Stimulated activated CD4-positive, alpha-beta T cell treated with anti-CD3 and anti-CD28 coated beads, Interleukin-4, amount 100 ng/mL, for 4 hours (primary cell): Measurements from ENCODE around the gene MAP3K5.

ENCODE experiments used
- DNase-seq, 2 experiments: peaks; one replicate each; pipeline ENCODE4 v3.0.0-alpha.2; 2020

MAP3K5 gene

GRCh38 chr6:136749359-136749997, 42.8 kb downstream of the MAP3K5 start:
- DNase-seq = no peak

GRCh38 chr6:136747507-136747906, 44.8 kb downstream of the MAP3K5 start:
- no peak for DNase-seq

GRCh38 chr6:136745300-136745699, 47.0 kb downstream of the MAP3K5 start:
- no peak for DNase-seq

DNA sequence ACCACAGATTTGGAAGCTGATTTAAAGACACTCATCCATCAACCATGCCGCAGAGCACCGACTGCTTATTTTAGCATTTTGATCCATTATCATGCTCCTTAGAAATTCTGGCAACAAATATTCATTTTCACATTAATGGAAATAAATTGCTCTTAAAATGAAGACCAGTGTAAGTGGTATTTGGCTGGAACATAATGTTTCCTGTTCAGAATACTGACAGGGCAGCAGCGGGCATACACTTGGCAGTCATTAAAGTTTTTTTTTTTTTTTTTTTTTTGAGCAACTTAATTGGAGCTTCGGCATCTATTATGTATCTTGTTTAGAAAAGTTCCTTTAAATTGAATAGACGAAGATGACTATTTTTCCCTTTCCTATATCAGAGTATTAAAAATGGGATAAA, 47.4 kb downstream of the MAP3K5 start:
- no peak for DNase-seq

DNA sequence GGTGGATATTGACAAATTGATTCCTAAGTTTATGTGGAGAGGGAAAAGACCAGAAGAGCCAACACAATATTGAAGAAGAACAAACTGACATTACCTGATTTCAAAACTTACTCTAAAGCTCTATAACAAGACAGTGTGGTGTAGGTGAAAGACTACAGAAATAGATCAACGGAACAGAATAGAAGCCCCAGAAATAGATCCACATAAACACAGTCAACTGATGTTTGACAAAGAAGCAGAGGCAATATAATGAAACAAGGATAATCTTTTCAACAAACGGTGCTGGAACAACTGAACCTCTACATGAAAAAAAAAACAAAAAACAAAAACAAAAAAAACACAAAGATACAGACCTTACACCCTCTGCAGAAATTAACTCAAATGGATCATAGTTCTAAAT, 50.2 kb downstream of the MAP3K5 start:
- DNase-seq = no peak

DNA sequence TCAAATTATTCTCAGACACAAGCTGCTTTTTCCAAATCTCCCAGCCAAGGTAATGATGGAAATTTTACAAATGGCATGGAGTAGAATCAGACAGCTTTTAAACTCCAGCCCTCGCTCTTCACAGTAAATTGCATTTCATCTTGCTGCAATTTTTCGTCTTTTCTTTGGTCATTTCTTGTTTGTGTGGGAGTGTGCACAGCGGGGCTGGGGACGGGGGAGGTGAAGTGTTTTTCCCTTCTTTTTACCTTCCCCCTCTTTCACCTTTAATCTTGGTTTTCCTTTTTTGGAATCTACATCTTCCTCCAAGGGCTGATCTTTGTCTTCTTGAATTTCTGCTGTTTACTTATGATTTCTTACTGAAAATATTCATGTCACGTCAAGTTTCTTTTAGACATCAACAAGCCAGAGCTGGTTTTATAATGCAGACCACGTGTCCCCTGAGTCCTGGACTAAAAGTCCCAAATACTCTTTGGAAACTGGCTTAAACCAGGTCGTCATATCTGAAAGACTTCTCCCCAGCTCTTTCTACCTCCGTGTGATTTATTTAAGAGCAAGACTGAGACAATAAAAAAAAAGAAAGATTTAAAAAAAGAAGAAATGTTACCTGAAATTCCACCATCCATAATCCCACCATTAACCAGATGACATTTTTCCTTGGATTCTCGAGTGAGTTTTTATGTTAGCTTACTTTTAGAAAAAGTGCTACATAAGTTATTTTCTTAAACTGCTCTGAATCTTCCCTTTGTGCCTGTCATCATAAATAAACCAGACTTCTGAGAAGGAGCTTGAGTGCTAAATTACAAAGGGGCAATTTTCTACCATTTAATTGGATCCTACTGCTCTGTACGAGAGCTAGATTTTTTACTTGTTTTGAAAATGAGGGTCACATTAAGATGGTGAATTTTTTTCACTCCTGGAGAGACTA, 52.0 kb downstream of the MAP3K5 start:
- DNase-seq = no peak

- no peak for DNase-seq
Measured at GRCh38 chr6:136739501-136739900, 52.8 kb downstream of the MAP3K5 start.

- DNase-seq = no peak
Measured at GRCh38 chr6:136739071-136739470, 53.2 kb downstream of the MAP3K5 start.

- no peak for DNase-seq
Measured at GRCh38 chr6:136738692-136739057, 53.6 kb downstream of the MAP3K5 start.

DNA sequence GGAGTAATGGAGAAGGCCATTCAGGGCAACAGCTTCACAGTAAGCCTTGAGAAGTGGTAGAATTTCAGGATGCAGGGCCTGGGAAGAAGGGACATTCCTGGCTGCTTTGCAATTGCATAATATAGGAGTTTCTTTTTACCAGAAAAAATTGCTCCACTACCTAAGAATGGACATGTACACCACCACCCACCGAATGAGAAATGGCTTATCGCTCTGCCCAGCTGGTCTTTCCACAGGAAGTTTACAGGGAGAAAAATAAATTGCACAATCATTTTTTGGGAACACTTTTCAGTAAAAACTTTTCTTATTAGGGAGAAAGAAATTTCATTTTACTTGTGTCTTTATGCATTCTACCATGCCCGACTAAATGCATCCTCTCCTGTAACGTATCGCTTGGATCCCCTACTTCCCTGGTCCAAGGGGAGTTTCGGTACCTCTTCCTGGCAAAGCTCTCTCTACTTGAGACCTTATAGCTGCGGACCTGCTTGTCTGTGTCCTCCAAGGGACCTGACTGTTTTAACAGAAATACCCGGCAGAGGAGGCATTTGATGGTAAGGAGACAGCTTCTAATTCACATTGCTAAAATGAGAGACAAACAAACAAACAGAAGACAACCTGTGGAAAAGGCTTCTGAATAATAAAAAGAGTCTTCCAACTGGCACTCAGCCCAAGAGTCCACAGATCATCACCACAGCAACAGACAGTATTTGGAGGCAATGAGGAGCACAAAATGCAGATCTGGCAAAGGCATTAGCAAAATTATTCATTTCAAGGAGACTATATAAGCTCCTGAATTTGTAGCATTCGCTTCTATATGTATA, 54.2 kb downstream of the MAP3K5 start:
- no peak for DNase-seq

GRCh38 chr6:136737374-136737844, 54.9 kb downstream of the MAP3K5 start:
- no peak for DNase-seq

GRCh38 chr6:136736281-136736960, 55.9 kb downstream of the MAP3K5 start:
- DNase-seq = no peak

DNA sequence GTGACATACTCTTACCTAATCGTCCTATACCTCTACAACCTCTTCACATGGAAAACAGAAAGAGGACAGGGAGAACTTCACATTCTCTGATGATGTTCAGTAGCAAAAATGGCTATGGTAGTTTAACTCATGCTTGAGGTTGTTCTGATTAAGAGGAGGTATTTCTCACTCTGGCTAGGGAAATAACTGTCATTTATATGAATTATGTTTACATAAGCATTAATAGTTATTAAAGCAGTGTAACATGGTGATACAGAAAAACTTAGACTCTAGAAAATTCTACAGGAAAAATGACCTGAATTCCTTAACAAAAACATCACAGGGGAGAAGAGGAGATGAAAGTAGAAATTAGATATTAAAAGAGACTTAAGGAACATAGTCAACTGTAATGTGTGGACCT, 57.3 kb downstream of the MAP3K5 start:
- DNase-seq = no peak

DNA sequence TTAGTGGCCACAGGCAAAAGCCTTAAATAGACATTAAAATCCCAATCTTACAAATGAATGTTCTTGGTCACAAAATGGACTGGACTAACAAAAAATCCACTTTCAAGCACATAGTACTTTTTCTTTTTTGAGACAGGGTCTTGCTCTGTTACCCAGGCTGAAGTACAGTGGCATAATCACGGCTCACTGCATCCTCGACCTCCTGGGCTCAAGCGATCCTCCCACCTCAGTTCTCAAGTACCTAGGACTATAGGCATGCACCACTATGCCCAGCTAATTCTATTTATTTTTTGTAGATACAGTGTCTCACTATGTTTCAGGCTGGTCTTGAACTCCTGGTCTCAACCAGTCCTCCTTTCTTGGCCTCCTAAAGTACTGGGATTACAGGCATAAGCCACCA, 59.4 kb downstream of the MAP3K5 start:
- DNase-seq = no peak

DNA sequence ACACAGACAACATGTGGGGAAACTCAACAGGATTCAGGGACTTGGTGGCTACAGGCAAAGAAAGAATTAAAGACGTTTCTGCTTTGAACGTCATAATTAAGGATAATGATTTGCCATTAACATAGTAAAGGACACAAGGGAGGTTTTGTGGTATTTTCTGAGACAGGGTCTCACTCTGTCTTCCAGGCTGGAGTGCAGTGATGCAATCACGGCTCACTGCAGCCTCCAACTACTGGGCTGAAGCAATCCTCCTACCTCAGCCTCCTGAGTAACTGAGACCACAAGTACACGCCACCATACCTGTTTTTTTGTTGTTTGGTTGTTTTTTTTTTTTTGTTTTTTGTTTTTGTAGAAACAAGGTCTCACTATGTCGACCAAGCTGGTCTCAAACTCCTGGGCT, 62.4 kb downstream of the MAP3K5 start:
- DNase-seq = no peak

DNA sequence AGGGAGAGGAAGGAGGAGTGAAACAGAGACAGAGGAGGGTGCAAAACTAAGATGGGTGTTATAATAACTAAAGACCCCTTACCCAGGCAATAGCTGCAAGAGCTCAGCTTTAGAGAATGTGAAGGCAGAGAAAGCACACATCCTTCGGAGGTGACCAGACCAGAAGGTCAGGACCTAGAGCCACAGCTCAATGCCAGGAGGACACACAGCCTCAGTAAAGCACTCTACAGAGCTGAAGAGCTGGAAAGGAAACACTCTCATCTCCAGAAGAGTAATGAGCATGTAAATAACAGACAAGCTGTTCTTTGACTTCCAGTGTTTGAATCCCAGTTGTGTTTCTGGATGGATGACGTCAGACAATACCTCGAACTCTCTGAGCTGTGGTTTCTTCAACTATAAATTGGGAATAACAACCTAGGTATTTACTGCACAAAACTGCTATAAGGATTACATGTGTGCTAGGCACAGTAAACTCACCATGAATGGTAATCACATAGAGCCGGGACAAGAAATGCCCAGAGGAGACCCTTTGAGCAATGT, 63.2 kb downstream of the MAP3K5 start:
- DNase-seq = no peak

DNA sequence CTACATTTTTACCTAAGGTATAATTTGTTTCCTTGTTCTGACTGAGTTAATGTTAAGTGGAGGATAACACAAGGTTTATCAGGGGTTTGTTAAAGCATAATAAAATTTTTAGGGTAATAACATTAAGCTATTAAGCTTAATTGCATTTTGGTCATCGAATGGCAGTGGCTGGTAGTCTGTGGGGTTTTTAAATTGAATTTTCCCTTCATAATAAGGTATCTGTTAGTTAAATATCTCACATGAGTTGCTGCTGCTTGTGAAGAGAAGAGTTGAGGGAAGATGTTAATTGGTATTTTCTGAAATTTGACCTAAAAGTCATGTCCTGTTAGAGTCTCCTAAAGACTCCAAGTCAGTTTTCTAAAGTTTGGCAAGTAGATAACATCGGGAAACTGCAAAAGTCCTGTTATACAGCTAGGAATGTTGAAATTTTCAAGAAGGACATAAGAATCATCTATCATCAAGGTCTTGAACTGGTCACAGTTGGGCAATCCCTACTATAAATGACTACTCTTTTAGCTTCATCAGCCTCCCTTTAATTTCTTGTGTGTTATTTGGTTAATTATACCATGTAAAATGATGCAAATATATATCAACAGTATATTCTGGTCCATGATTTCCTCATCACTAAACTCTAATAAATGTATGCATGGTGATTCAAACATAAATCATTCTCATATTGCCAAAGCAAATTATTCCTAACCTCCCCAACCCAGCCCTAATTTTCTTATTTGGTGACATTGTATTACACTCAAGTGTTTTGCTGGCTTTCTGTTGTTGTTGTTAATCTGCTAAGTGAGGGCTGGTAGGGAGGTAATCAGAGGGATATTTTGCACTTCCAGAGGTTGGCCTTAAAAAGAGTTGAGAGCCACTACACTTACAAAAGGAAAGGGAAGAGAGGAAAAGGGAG, 64.0 kb downstream of the MAP3K5 start:
- DNase-seq = no peak

DNA sequence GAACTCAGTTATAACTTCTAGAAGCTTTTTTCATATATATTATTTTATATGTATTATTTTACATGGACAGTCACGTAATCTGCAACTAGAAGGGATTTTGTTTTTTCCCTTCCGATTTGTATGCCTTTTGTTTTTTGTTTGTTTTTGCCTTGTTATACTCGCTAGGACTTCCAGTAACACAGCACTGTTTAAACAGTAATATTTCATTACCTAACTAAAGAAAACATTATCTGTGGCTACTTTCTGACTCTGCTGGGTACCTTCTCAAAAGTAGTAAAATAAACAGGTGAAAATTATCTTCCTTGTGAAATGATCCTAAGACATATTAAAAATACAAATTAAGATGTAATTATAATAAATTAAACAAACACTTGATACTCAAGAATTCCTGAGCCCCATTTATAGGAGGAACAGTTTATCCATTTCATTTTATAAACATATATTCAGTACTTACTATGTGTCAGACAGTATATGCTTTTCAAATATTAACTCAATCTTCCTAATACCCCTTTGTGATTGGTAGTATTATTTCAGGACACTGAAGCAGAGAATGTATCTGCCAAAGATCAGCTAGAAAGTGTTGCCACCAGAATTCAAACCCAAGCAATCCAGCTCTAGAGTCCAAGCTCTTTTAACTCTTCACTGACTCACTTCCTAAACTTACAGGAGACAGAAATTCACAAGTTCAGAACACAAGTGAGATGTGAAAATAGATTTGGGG, 65.3 kb downstream of the MAP3K5 start:
- DNase-seq = no peak

- DNase-seq = no peak
Measured at GRCh38 chr6:136725124-136725523, 67.2 kb downstream of the MAP3K5 start.

DNA sequence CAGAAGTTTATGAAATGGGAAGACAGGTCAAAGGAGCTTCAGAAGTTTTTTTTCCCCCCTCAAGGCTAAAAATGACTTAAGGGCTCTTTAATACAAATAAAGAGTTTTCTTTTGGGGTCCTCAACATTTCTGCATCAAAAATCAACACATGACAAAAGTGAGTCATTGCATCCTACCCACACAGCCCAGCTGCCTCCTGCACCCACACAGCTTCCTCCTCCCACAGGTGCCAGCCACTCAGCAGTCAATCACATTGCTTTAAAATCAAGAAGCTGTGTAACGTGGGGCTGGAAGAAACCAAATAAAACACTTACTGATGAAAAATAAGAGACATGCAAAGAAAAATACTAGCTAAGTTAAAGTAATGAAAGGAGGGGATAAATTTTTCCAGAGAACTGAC, 68.5 kb downstream of the MAP3K5 start:
- peak; percentile 14 to 73 for DNase-seq

GRCh38 chr6:136721467-136721866, 70.8 kb downstream of the MAP3K5 start:
- DNase-seq = no peak
